GM21619 (cell line): Measurements from ENCODE around the gene TOR3A.
A peak's percentile ranks its signal among the peaks of the same experiment; 100 is the strongest.
"Not testable (repeated sequence)": the region's sequence is repeated elsewhere in the genome, so short reads cannot be mapped to it uniquely, and the experiment has no call there.

Experiments used
- ATAC-seq: cut with Tn5 transposase; IDR thresholded peaks from one replicate; pipeline ENCODE4 v1.9.1; 2021; ENCODE audit not compliant: unreplicated experiment

Gene TOR3A

DNA sequence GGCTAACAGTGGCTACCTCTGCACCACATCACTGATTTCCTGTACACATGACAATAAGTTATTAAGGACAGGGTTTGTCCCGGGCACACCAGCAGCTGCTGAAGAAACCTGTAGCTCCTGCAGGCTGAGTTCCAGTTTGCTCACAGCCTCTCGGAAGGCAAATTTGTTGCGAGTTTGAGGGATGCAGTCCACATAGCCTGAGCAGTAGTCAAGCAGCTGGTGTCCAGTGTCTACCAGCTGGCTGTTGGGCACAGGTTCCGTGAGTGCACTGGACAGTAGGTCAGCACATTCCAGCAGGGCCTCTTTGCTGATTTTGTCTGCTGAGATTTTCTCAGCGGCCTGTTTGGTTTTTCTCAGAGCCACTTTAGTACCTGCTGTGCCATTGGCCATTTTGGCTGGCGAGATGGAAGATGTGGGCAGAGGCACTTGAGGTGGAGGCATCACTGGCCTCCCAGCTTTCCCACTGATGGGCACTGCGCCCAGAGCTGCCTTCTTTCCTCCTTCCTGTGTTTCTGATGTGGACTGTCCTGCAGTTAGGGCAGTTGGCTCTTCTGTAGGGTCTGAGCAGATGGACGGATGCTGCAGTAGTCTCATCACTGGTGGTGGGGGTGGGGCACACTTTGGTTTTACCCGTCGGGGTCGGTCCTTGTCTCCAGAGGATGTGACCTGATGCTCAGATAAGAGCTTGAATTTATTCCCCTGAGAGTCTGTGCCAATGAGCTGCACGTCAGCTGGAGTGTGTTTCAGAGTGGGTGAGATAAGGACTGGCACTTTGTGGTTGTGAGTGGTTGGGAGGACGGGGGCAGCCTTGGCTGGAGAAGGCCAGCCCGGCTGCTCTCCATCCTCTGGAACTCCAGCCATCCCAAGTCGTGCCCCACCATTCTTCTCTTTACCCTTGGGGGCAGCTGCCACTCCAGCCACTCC is 26.1 kb downstream of the TOR3A start:
- ATAC-seq: no peak

DNA sequence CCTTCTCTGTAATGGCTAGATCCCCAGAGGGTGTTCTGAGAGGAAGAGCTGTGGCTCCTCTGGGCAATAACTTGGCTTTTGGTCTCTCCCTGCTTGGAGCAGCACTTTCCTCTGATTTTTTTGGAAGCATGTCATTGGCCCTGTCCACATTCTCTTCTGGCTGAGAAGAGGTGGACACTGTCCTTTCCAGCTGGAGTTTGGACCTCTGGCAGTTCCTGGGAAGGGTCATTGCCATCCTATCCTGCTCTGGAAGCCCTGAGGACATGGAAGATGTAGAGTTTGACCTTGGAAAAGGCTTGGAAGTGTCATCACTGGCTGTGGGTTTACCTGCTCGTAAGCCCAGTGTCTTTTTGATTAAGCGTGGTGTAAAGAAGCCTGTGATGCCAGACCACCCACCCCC is 26.8 kb downstream of the TOR3A start:
- no peak for ATAC-seq

DNA sequence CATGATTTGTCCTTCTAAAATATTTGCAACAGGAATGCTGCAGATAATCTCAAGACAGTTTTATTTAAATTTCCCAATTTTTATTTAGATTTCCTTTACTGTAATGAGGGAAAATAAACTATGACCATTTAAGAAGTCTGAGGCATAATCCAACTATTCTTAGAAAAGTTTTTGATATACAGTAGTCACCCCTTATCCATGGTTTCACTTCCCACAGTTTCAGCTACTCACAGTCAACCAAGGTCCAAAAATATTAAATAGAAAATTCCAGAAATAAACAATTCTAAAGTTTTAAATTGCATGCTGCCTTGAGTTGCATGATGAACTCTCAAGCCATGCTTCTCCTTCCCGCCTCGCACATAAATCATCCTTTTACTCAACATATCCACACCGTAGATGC is 33.3 kb downstream of the TOR3A start:
- no peak for ATAC-seq

DNA sequence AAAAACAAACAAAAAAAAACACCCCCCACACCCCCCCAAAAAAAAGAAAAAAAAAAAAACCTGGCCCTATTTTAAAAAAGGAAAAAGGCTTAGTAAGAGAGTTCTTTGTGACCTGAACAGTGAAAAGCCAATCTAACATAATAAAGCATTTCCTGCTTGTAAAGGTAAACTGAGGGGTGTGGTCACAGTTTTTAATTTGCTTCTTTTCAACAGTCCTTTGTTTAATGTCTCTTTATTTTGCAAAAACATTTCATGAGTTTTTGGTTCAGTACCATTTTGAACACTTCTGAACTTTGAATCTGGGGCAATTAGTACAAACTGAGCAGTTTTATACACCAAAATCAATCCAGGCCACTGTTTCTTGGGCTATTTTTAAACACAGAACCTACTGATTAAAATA is 37.6 kb downstream of the TOR3A start:
- ATAC-seq: no peak

DNA sequence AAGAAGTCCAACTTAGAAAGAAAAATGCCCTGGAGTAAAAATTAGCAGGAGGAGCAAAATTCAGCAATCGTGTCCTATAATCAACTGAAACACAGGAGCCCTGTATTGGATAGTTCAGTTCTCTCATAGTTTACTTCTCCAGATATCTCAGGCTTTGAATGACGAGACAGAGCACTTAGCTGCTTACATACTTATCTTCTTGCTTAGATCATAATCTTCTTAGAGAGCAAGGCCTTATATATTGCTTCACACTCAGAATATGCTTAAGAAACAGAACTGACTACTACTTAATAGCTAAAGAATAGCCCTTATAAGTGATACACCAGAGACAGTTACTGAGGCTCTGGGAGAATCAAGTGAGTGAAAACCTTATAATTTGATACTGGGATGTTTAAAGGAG is 38.9 kb downstream of the TOR3A start:
- ATAC-seq: no peak

DNA sequence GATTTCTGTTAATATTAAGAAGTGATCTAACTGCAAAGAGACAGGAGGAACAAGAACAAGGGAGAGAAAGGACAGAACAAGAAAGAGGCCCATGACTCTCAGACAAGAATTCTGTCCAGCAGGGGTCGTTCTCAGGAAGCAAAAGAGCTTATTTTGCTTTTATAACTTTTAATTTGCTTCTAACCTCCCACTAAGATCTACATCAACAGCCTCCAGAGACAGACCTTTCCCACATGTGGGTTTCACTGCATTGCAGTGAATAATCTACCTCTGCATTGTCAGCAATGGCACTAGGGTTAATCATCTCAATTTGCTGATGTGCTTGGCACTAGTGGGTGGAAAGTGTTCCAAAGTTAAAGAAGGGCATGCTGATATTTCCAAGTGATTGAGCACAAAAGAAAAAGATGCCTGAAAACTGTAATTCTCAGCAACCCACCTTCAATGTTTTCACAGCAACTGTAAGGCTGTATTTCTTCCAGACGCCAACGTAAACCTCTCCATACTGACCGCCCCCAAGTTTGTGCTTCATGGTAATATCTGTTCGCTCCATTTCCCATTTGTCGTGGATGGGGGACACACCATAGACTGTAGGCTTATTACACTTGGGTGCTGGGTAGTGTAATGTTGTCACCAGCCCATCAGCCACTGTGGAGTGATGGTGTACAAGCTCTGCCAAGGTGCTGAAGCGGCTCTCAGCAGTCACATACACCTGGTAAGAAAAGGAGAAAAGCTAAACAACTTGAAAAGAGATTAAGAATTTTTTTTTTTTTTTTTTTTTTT is 39.5 kb downstream of the TOR3A start:
- ATAC-seq: no peak

DNA sequence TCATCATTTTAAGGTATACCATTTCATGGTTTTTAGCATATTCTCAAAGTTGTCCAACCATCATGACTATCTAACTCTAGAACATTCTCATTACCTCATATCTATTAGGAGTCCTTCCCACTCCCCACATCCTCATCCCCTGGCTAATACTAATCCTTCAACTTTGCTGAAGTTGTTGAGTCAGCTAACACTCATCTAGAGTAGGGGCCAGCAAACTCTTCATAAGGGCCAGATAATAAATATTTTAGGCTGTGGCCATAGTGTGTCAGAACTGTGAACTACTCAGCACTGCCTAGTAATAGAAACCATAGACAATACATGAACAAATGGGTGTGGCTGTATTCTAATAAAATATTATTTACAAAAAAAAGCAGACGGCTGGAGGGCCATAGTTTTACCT is 43.0 kb downstream of the TOR3A start:
- no peak for ATAC-seq

DNA sequence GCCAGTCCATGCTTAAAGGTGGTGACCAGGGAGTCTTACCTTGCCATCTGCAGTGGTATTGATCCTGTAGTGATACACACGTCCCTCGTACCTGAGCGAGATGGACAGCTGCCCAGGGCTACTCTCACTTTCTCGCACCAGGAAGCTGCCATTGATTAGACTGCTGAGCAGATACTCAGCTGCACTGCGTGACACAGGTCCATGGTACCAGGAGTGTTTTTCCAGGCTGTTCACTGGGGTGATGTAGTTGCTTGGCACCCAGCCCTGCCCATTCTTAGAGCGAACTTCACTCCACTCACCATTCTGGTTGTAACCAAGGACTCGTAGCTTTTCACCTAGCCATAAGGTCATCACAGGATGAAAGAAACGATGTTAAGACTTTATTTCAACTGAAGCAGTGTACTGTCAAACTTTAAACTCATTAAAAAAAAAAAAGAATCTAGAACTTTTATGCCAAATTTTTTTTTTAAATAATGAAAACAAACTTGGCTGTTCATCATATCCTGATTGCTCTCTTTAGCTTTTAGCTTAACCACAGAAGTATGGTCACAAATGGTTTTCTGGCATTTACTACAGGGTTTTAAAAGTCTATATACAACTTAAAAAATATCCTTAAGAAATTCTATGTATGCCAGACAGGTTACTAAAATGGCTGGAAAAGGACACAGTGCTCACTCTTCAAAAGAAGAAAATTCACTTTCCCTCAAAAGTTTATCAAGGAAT is 44.6 kb downstream of the TOR3A start:
- no peak for ATAC-seq

DNA sequence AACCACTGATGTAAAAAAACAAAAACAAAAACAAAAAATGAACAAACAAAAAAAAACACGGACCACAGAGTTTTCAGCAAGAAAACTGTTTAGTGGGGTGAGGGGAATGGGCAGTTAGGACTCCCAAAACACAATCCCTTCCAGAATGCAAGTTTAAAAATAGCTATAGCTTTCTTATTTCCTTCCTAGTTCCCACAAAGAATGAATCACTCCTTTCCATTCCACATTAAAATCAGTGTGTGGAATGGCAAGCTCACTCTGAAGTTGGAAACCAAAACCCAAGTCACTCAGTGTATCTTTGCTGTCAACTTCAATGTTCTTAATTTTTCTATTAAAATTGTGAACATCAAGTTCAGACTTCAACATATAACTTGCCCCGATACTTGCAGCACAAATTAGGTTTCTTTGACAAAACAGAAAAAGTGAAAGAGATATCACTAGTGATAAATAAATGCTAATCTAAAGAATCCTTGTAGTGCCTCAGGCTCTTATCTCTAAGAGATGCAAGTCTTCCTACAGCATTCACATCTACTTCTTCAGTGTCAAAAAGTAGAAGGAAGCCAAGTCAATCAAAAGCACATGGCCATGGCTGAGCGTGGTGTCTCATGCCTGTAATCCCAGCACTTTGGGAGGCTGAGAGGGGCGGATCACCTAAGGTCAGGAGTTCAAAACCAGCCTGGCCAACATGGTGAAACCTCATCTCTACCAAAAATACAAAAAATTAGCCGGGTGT is 45.5 kb downstream of the TOR3A start:
- no peak for ATAC-seq

DNA sequence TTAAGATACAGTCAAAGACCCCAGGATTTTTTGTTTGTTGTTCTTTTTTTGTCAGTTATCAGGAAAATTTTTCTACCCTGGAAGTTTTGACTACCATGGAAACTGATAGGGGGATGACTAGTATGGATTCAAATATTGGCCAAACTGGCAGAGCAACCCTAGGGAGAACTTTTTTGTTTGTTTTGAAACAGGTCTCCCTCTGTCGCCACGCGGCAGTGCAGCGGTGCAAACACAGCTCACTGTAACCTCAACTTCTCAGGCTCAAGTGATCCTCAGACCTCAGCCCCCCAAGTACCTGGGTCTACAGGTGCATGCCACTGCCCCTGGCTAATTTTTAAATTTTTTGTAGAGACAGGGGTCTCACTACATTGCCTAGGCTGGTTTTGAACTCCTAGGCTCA is 46.6 kb downstream of the TOR3A start:
- ATAC-seq: no peak

DNA sequence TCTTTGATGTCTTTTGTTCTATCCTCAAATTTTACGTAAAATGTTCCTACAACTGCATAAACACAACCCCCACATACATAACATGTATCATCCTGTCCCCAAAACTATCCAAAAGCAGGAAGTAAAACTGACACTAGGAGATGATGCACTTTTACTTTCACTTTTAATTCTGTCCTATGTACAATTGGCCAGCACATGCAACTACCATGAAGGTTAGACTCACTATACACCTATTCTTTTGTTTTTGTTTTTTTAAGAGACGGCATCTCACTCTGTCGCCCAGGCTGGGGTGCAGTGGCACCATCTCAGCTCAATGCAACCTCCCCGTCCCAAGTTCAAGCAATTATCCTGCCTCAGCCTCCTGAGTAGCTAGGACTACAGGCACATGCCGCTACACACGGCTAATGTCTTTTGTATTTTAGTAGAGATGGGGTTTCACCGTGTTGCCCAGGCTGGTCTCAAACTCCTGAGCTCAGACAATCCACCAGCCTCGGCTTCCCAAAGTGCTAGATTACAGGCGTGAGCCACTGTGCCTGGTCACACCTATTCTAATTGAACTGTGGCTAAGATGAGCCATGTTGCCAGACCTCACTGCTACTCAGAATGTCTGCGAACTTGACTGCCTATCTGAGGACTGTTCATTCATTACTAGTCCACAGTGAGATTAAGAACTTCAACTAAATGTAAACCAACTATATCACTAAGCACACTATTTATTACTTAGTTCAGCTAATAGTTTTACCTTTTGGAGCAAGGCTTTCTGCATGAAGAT is 48.0 kb downstream of the TOR3A start:
- peak; percentile 98 for ATAC-seq

DNA sequence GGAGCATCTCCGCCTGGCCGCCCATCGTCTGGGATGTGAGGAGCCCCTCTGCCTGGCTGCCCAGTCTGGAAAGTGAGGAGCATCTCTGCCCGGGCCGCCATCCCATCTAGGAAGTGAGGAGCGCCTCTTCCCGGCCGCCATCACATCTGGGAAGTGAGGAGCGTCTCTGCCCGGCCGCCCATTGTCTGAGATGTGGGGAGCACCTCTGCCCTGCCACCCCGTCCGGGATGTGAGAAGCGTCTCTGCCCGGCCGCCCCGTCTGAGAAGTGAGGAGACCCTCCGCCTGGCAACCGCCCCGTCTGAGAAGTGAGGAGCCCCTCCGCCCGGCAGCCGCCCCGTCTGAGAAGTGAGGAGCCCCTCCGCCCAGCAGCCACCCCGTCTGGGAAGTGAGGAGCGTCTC is 53.3 kb downstream of the TOR3A start:
- ATAC-seq: not testable (repeated sequence)

DNA sequence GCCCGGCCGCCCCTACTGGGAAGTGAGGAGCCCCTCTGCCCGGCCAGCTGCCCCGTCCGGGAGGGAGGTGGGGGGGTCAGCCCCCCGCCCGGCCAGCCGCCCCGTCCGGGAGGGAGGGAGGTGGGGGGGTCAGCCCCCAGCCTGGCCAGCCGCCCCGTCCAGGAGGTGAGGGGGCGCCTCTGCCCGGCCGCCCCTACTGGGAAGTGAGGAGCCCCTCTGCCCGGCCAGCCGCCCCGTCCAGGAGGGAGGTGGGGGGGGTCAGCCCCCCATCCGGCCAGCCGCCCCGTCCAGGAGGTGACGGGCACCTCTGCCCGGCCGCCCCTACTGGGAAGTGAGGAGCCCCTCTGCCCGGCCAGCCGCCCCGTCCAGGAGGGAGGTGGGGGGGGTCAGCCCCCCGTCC is 53.8 kb downstream of the TOR3A start:
- ATAC-seq: not testable (repeated sequence)

DNA sequence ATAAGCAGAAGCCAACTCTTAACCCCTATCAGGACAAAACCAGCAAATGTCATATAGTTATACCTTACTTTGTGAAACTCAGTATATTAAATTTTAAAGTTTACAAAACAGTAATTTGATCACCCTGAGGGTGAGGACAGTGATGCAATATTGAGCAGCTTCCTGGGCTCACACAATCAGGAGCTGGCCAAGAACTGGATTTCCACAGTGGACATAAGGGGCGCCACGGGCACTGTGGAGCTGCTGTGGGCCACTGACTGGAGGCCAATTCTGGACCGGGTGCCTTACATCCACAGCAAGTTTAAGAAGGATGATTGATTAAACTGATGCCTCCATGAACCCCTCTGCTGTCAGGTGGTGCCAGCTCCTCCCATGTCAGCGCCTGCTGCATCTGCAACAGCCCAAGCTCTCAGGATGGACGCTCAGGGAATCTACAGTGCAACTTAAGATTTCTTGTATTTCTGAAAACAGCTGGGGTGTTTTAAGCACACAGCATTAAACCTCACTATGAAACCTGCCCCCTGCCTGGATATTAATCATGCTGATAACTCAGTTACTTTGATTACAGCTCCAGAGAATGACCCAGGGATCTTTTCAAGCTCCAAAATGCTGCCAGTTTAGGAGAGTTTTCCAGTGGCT is 55.9 kb downstream of the TOR3A start:
- no peak for ATAC-seq

DNA sequence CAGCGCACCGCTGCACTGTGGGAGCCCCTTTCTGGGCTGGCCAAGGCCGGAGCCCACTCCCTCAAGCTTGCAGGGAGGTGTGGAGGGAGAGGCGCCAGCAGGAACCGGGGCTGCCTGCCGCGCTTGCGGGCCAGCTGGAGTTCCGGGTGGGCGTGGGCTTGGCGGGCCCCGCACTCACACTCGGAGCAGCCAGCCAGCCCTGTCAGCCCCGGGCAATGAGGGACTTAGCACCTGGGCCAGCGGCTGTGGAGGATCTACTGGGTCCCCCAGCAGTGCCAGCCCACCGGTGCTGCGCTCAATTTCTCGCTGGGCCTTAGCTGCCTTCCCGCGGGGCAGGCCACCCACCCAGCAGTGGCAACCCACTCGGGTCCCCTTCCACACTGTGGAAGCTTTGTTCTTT is 56.9 kb downstream of the TOR3A start:
- not testable (repeated sequence) for ATAC-seq

DNA sequence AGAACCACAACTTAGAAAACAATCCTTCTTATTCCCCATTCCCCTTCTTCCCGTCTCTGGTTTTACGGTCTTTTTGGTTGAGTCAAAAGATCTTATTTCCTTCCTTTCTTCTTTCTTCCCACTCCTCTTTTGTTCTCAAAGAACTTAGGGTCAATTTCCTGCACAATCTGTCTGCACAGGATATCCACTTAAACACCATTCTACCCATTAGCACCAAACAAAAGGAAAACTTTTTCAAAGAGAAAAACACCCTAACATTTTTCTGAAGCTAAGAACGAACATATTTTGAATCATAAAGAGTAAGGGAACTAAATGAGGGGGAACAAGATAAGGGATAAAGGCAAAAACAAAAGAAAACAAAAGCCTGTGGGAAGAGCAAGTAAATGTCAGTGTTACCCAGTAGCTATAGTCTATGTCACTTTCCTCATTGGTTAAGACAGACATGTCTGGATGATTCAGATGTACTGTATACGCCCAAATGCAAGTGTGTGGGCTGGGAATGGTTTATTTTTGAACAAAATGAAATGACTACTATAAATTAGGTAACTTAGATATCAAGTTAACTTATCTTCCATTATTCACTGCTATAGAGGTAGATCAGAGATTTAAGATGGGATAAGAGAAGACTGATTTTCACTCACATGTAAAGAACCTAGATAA is 59.9 kb downstream of the TOR3A start:
- no peak for ATAC-seq

DNA sequence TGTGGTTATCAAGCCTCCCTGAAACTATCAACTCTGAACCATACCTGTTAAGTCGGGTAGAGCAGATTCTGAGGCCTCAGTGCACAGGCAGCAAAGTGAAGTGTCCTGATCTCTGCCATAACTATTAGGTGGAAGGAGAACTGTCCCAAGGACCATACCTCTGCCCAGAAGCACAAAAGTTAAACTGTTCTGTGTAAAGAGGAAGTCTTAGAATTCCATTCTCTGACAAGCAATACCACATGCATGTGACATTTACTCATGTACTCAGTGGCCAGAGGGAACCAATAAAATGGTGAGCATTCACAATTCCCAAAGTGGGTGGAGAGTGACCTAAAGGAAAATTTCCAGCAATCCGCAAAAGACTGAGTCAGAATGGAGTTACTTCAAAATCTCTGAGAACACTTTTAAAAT is 61.0 kb downstream of the TOR3A start:
- no peak for ATAC-seq

DNA sequence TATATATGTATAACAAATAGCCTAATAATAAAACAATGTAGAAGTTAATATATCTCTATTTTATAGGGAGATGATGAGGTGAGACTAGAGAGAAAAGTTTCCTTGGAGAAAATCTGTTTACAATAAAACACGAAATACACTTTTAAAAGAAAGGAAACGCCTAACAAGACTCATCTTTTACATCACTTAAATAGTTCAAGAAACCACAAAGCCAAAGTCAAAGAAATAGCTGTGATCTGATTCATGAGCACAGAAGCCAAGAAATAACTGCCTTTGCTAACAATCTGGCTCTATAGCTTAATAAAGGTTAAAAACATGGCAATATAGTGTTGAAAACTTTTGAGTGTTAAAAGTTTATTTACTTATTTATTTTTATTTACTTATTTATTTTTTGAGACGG is 61.5 kb downstream of the TOR3A start:
- ATAC-seq: no peak

DNA sequence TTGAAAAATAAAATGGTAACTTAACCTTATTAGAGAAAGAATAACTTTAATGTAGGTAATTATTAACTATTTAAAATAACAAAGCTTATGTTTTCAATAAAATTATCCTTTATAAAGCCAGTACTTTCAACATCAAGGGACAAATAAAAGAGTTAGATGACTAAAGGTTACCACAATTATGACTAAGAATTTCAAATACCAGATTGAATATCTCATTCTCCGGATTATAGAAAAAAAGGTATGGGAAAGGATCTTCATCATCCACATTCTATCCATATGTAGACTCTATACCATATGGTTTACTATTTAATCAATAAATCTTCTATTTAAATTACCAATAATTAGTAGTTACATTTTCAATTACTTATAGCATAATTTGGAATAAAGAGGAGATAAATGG is 62.8 kb downstream of the TOR3A start:
- ATAC-seq: no peak
